Measurements from ENCODE around the gene ATP6V1G2. TPM values are rescaled to one million over a fixed set of nuclear protein-coding genes. Genes with fewer than 3 reads are reported as not detected.
A peak's percentile ranks its signal among the peaks of the same experiment; 100 is the strongest.

Gene ATP6V1G2
- total RNA-seq, 2 experiments from 2014 or later: 4.5 to 5.5 TPM

- DNase-seq: peak; percentile 97
- H3K27ac Mint-ChIP-seq: peak overlapping the region; percentile 99
- peak; percentile 74 for ATAC-seq (ENCODE audit: low read depth)
- peaks cover 55% of the 10 kb centered on the region for H3K36me3 Mint-ChIP-seq
- peak overlapping the region; percentile 97 for H3K4me3 Mint-ChIP-seq
- peaks cover 67% of the 10 kb centered on the region for H3K4me1 Mint-ChIP-seq
- H3K9me3 Mint-ChIP-seq: no peaks in the 10 kb centered on the region
- POLR2A ChIA-PET: interaction anchor here (0.9 to 16.0 kb wide), 14 partner anchors 8 to 234 kb away, joined by 3 to 481 read pairs (median 10); partner anchors contain the start of genes ATP6V1G2, CLIC1, DDX39B and HSPA1A
- no peaks in the 10 kb centered on the region for H3K27me3 Mint-ChIP-seq
Measured at GRCh38 chr6:31580807-31581433, 34.5 kb upstream of the ATP6V1G2 start.

- H3K4me3 Mint-ChIP-seq: peak overlapping the region; percentile 97
- H3K27me3 Mint-ChIP-seq: no peaks in the 10 kb centered on the region
- DNase-seq: no peak
- ATAC-seq (ENCODE audit: low read depth): no peak
- no peaks in the 10 kb centered on the region for H3K9me3 Mint-ChIP-seq
- H3K4me1 Mint-ChIP-seq: peaks cover 67% of the 10 kb centered on the region
- H3K27ac Mint-ChIP-seq: peak overlapping the region; percentile 99
- POLR2A ChIA-PET: interaction anchor here (0.9 to 16.0 kb wide), 11 partner anchors 7 to 235 kb away, joined by 3 to 481 read pairs (median 13); partner anchors contain the start of genes ATP6V1G2, DDX39B, HSPA1A and HSPA1L
- peaks cover 61% of the 10 kb centered on the region for H3K36me3 Mint-ChIP-seq
Measured at GRCh38 chr6:31580438-31580740, 34.0 kb upstream of the ATP6V1G2 start.

GRCh38 chr6:31579546-31580437, 33.4 kb upstream of the ATP6V1G2 start:
- no peak for DNase-seq
- Mint-ChIP-seq H3K36me3 (peaks cover 61% of the 10 kb centered on the region), H3K4me3 (peak overlapping the region; percentile 97), H3K27ac (peak overlapping the region; percentile 99), H3K9me3 (no peaks in the 10 kb centered on the region), H3K4me1 (peaks cover 68% of the 10 kb centered on the region), H3K27me3 (no peaks in the 10 kb centered on the region)
- ATAC-seq (ENCODE audit: low read depth): no peak
- POLR2A ChIA-PET: interaction anchor here (0.9 to 16.0 kb wide), 11 partner anchors 7 to 235 kb away, joined by 3 to 481 read pairs (median 13); partner anchors contain the start of genes ATP6V1G2, DDX39B, HSPA1A and HSPA1L

- Mint-ChIP-seq H3K4me1 (peaks cover 69% of the 10 kb centered on the region), H3K4me3 (peak overlapping the region; percentile 97), H3K36me3 (peaks cover 61% of the 10 kb centered on the region), H3K27ac (peak overlapping the region; percentile 99), H3K9me3 (no peaks in the 10 kb centered on the region), H3K27me3 (no peaks in the 10 kb centered on the region)
- DNase-seq: no peak
- no peak for ATAC-seq (ENCODE audit: low read depth)
- POLR2A ChIA-PET: interaction anchor here (10.7 to 16.0 kb wide), 3 partner anchors 11 to 21 kb away, joined by 87 to 481 read pairs (median 101); partner anchors contain the start of genes LST1, LTA and NCR3
Measured at GRCh38 chr6:31579119-31579505, 32.7 kb upstream of the ATP6V1G2 start.

GRCh38 chr6:31578184-31579118, 32.0 kb upstream of the ATP6V1G2 start:
- Mint-ChIP-seq H3K4me1 (peaks cover 67% of the 10 kb centered on the region), H3K4me3 (peak overlapping the region; percentile 97), H3K36me3 (peaks cover 61% of the 10 kb centered on the region)

GRCh38 chr6:31577579-31577966, 31.2 kb upstream of the ATP6V1G2 start:
- Mint-ChIP-seq H3K27ac (peak overlapping the region; percentile 81), H3K4me3 (peak overlapping the region; percentile 90), H3K9me3 (no peaks in the 10 kb centered on the region), H3K4me1 (peaks cover 69% of the 10 kb centered on the region), H3K36me3 (peaks cover 58% of the 10 kb centered on the region), H3K27me3 (peaks cover 3% of the 10 kb centered on the region)
- ATAC-seq (ENCODE audit: low read depth) (no peak), DNase-seq (no peak)
- POLR2A ChIA-PET: interaction anchor here (1.1 to 16.0 kb wide), 5 partner anchors 9 to 45 kb away, joined by 3 to 481 read pairs (median 87); partner anchors contain the start of genes ATP6V1G2, LST1, LTA and NCR3

More at GRCh38 chr6:31578184-31579118, 32.0 kb upstream of the ATP6V1G2 start:
- POLR2A ChIA-PET: interaction anchor here (10.7 to 16.0 kb wide), 3 partner anchors 10 to 20 kb away, joined by 87 to 481 read pairs (median 101); partner anchors contain the start of genes LST1, LTA and NCR3
- Mint-ChIP-seq H3K27ac (peak overlapping the region; percentile 58), H3K27me3 (peaks cover 2% of the 10 kb centered on the region), H3K9me3 (no peaks in the 10 kb centered on the region)
- DNase-seq (no peak), ATAC-seq (ENCODE audit: low read depth) (no peak)

GRCh38 chr6:31576897-31577578, 30.6 kb upstream of the ATP6V1G2 start:
- ATAC-seq (ENCODE audit: low read depth) (no peak), DNase-seq (peak; percentile 62)
- POLR2A ChIA-PET: interaction anchor here (0.9 to 16.0 kb wide), 6 partner anchors 9 to 45 kb away, joined by 3 to 481 read pairs (median 50); partner anchors contain the start of genes ATP6V1G2, LST1, LTA and NCR3
- peaks cover 3% of the 10 kb centered on the region for H3K27me3 Mint-ChIP-seq
- peaks cover 70% of the 10 kb centered on the region for H3K4me1 Mint-ChIP-seq
- H3K36me3 Mint-ChIP-seq: peaks cover 55% of the 10 kb centered on the region
- peak overlapping the region; percentile 81 for H3K27ac Mint-ChIP-seq
- no peaks in the 10 kb centered on the region for H3K9me3 Mint-ChIP-seq
- H3K4me3 Mint-ChIP-seq: peak overlapping the region; percentile 90

- H3K4me1 Mint-ChIP-seq: peaks cover 78% of the 10 kb centered on the region
Measured at GRCh38 chr6:31575952-31576685, 29.7 kb upstream of the ATP6V1G2 start.

GRCh38 chr6:31575335-31575901, 29.0 kb upstream of the ATP6V1G2 start, which contains the start of gene TNF:
TNF (plus strand) TSS chr6:31575565; CDS start chr6:31575742, 177 bp downstream.
- Mint-ChIP-seq H3K4me1 (peaks cover 81% of the 10 kb centered on the region), H3K27me3 (peaks cover 3% of the 10 kb centered on the region), H3K4me3 (peak within 1 kb of the TSS; percentile 90)

More at GRCh38 chr6:31575952-31576685, 29.7 kb upstream of the ATP6V1G2 start:
- Mint-ChIP-seq H3K27me3 (peaks cover 3% of the 10 kb centered on the region), H3K9me3 (no peaks in the 10 kb centered on the region), H3K4me3 (peak overlapping the region; percentile 90), H3K36me3 (peaks cover 46% of the 10 kb centered on the region), H3K27ac (peak overlapping the region; percentile 81)
- DNase-seq (no peak), ATAC-seq (ENCODE audit: low read depth) (no peak)
- POLR2A ChIA-PET: interaction anchor here (0.6 to 16.0 kb wide), 14 partner anchors 8 to 259 kb away, joined by 3 to 481 read pairs (median 6); partner anchors contain the start of genes ATP6V1G2, DDX39B, LST1 and LTA

GRCh38 chr6:31574106-31575061, 28.0 kb upstream of the ATP6V1G2 start:
- H3K36me3 Mint-ChIP-seq: peaks cover 33% of the 10 kb centered on the region
- DNase-seq (no peak), ATAC-seq (ENCODE audit: low read depth) (no peak)
- no peak overlapping the region for H3K27ac Mint-ChIP-seq
- POLR2A ChIA-PET: interaction anchor here (0.7 to 16.0 kb wide), 12 partner anchors 6 to 252 kb away, joined by 3 to 481 read pairs (median 6); partner anchors contain the start of genes DDX39B, LSM2, LST1 and LTA
- peaks cover 83% of the 10 kb centered on the region for H3K4me1 Mint-ChIP-seq
- H3K9me3 Mint-ChIP-seq: no peaks in the 10 kb centered on the region
- H3K27me3 Mint-ChIP-seq: peaks cover 12% of the 10 kb centered on the region
- H3K4me3 Mint-ChIP-seq: peak overlapping the region; percentile 90

More at GRCh38 chr6:31575335-31575901, 29.0 kb upstream of the ATP6V1G2 start, which contains the start of gene TNF:
- DNase-seq: peak; percentile 71
- ATAC-seq (ENCODE audit: low read depth): peak; percentile 12
- Mint-ChIP-seq H3K36me3 (peaks cover 40% of the 10 kb centered on the region), H3K27ac (peak within 1 kb of the TSS; percentile 81), H3K9me3 (no peaks in the 10 kb centered on the region)
- POLR2A ChIA-PET: interaction anchor here (0.6 to 16.0 kb wide), 14 partner anchors 7 to 260 kb away, joined by 3 to 481 read pairs (median 5); partner anchors contain the start of genes DDX39B, LSM2, LST1 and LTA
